ENCODE measurements around the gene SH3GLB2.
A peak's percentile ranks its signal among the peaks of the same experiment; 100 is the strongest.

The SH3GLB2 gene

GRCh38 chr9:129026442-129027223, 1.5 kb downstream of the SH3GLB2 start:
- ATAC-seq = peak; percentile 35
- no peak for TF ChIP-seq ZNF8 (CRISPR knock-in tag; IDR thresholded peaks at IDR 0.05)
- TF ChIP-seq TOX (CRISPR knock-in tag; IDR thresholded peaks at IDR 0.05; ENCODE audit: borderline replicate concordance) = no peak
- no peak for TF ChIP-seq ZNF70 (CRISPR knock-in tag; IDR thresholded peaks at IDR 0.05)
- no peak for TF ChIP-seq ZFP30 (CRISPR knock-in tag; IDR thresholded peaks at IDR 0.05)
- TF ChIP-seq ISL1 (CRISPR knock-in tag; IDR thresholded peaks at IDR 0.05) = no peak
- no peak for TF ChIP-seq CREB5 (CRISPR knock-in tag; IDR thresholded peaks at IDR 0.05; ENCODE audit: low read depth)
- no peak for TF ChIP-seq POU6F1 (CRISPR knock-in tag; IDR thresholded peaks at IDR 0.05; ENCODE audit: borderline replicate concordance, low read depth)
- no peak for TF ChIP-seq CSDC2 (CRISPR knock-in tag; IDR thresholded peaks at IDR 0.05)
- no peak for TF ChIP-seq TCF4 (CRISPR knock-in tag; IDR thresholded peaks at IDR 0.05; ENCODE audit: borderline replicate concordance)
- TF ChIP-seq PPARA (CRISPR knock-in tag; IDR thresholded peaks at IDR 0.05; ENCODE audit: borderline replicate concordance) = no peak
- no peak for TF ChIP-seq OSR1 (CRISPR knock-in tag; IDR thresholded peaks at IDR 0.05)
- TF ChIP-seq PATZ1 (CRISPR knock-in tag; IDR thresholded peaks at IDR 0.05; ENCODE audit: borderline replicate concordance) = no peak
- TF ChIP-seq ARNTL (CRISPR knock-in tag; IDR thresholded peaks at IDR 0.05; ENCODE audit: borderline replicate concordance, low read depth) = no peak
- TF ChIP-seq TSHZ2 (CRISPR knock-in tag; IDR thresholded peaks at IDR 0.05) = no peak
- TF ChIP-seq ZC3H10 (CRISPR knock-in tag; IDR thresholded peaks at IDR 0.05) = no peak
- TF ChIP-seq ZFP3 (CRISPR knock-in tag; IDR thresholded peaks at IDR 0.05) = no peak
- TF ChIP-seq SNAI2 (CRISPR knock-in tag; IDR thresholded peaks at IDR 0.05) = no peak
- no peak for TF ChIP-seq CSRNP3 (CRISPR knock-in tag; IDR thresholded peaks at IDR 0.05)
- TF ChIP-seq GLIS3 (CRISPR knock-in tag; IDR thresholded peaks at IDR 0.05) = no peak
- no peak for TF ChIP-seq ESRRG (CRISPR knock-in tag; IDR thresholded peaks at IDR 0.05)

- no peak for ATAC-seq
- TF ChIP-seq CREB5 (CRISPR knock-in tag; IDR thresholded peaks at IDR 0.05; ENCODE audit: low read depth) = no peak
- no peak for TF ChIP-seq ZFP3 (CRISPR knock-in tag; IDR thresholded peaks at IDR 0.05)
- TF ChIP-seq BACH2 (CRISPR knock-in tag; IDR thresholded peaks at IDR 0.05; ENCODE audit: borderline replicate concordance) = no peak
- TF ChIP-seq OSR1 (CRISPR knock-in tag; IDR thresholded peaks at IDR 0.05) = no peak
- no peak for TF ChIP-seq CSRNP3 (CRISPR knock-in tag; IDR thresholded peaks at IDR 0.05)
- TF ChIP-seq ISL1 (CRISPR knock-in tag; IDR thresholded peaks at IDR 0.05) = no peak
- no peak for TF ChIP-seq CSDC2 (CRISPR knock-in tag; IDR thresholded peaks at IDR 0.05)
- no peak for TF ChIP-seq SNAI2 (CRISPR knock-in tag; IDR thresholded peaks at IDR 0.05)
- no peak for TF ChIP-seq POU6F1 (CRISPR knock-in tag; IDR thresholded peaks at IDR 0.05; ENCODE audit: borderline replicate concordance, low read depth)
- TF ChIP-seq ZNF8 (CRISPR knock-in tag; IDR thresholded peaks at IDR 0.05) = no peak
- TF ChIP-seq GLIS3 (CRISPR knock-in tag; IDR thresholded peaks at IDR 0.05) = no peak
- no peak for TF ChIP-seq ARNTL (CRISPR knock-in tag; IDR thresholded peaks at IDR 0.05; ENCODE audit: borderline replicate concordance, low read depth)
- no peak for TF ChIP-seq ESRRG (CRISPR knock-in tag; IDR thresholded peaks at IDR 0.05)
Observed at GRCh38 chr9:129023908-129024233, 4.3 kb downstream of the SH3GLB2 start.
